NCI-H226 (cell line): ENCODE data around the gene FCN1.

Experiments
- DNase-seq: peaks from one replicate; pipeline ENCODE4 v3.0.0-alpha.2; 2015

Gene FCN1

GRCh38 chr9:134951461-134951860 is 33.7 kb upstream of the FCN1 start:
- no peak for DNase-seq

- DNase-seq = no peak
These were observed 32.9 kb upstream of the FCN1 start for GRCh38 chr9:134950386-134951210.

GRCh38 chr9:134949681-134950385 is 32.1 kb upstream of the FCN1 start:
- DNase-seq = no peak

DNA sequence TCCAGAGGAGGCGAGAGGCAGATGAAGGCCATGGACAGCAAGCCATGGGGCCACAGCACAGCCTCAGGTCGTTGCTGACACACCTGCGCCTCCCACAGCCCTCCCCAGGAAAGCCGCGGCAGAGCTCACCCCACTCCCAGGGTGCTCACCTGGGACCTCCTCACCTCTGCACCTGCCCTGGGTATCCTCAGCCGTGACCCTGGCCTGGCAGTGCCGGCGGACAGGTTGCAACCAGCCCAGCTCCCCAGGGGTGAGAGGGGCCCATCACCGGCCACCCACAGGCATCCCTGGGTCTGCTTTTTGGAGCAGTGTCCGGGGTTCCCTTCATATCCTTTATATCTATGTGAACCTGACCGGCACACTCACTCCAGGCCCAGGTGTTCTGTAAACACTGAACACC is 30.4 kb upstream of the FCN1 start:
- DNase-seq = no peak

DNA sequence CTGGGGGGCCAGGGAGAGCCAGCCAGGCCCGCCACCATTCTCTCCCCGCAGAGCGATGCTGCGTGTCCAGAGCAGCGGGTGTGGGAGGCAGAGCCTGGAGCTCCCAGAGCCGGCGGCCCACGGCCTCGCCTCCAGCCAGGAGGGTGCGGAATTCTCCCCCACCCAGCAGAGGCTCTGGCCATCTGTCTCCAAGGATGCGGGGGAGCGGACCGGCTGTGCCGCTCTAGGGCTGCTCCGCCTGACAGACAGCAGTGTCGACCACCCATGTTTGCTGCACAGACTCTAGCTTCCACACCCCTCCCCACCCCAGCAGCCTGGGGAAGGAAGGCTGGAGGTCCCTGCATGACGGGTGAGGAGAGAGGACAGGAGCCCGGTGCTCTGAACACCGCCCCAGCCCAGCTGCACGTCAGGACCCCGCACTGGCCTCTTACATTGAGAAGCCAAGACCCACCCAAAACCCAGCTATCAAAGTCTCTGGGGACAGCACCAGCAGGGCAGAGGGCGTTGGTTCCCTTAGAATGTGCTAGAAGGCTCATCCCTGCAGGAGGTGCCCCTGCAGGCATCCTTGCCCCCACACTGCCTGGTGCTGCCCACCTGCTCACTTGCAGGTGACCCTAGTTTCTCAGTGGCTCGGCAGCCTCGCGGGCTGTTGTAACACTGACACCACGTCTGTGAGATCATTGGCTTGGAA is 29.7 kb upstream of the FCN1 start:
- no peak for DNase-seq

DNA sequence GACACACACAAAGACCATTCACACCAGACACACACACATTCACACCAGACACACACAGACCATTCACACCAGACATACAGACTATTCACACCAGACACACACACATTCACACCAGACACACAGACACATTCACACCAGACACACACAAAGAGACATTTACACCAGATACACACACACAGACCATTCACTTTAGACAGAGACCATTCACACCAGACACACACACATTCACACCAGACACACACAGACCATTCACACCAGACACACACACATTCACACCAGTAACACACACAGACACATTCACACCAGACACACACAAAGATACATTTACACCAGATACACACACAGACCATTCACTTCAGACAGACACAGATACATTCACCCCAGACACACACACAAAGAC is 29.0 kb upstream of the FCN1 start:
- DNase-seq = no peak

DNA sequence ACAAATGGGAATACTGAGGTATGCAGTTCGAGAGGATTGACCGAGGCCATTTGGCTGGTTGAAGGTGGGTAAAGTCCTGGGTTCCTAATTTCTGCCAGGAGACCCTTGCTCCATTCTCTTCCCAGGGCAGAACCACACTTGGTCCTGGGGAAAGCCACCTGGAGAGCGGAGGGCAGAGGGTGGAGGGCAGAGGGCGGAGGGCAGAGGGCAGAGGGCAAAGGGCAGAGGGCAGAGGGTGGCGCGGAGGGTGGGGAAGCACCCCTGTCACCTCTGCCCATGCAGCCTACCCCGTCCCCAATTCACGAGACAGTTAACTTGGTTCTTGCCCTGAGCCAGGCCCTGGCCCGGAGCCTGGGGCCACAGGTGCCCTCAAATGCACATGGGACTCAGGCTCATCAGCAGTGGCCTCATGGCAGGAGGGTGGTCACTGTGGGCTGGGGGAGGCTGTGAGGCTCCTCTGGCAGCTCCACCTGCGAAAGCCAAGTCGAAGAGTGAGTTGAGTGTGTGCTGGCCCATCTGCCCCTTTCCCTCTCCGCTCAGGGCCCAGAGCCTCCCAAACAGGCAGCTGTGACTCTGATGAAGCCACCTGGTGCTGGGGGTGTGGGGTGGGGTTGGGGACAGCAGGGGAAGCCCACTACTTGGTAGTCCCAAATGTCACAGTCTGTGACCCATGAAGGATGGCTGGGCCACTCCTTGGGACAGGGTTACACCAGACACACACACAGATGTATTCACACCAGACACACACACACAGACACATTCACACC is 28.0 kb upstream of the FCN1 start:
- no peak for DNase-seq

GRCh38 chr9:134944916-134945315 is 27.2 kb upstream of the FCN1 start:
- no peak for DNase-seq

DNA sequence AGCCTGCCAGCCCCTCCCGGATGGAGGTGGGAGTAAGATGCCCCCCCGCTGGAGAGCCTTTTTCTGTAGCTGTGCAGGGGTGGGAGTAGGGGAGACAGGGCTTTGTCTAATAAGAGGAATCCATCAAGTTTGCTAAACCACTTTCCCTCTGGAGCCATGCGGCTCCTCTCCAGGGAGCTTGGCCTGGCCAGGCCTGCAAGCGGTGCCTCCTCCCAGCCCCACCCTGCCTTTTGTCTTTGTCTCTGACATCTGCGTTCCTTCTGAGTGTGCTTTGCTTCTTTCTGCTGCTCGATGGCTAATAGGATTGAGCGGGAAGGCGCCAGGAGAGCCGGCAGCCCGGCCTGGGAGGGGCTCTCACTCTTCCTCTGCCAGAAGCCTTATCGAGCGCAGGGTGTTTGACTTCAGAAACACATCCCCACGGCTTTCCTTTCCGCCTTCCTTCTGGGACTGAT is 26.7 kb upstream of the FCN1 start:
- no peak for DNase-seq

GRCh38 chr9:134943836-134944235 is 26.1 kb upstream of the FCN1 start:
- DNase-seq = no peak

DNA sequence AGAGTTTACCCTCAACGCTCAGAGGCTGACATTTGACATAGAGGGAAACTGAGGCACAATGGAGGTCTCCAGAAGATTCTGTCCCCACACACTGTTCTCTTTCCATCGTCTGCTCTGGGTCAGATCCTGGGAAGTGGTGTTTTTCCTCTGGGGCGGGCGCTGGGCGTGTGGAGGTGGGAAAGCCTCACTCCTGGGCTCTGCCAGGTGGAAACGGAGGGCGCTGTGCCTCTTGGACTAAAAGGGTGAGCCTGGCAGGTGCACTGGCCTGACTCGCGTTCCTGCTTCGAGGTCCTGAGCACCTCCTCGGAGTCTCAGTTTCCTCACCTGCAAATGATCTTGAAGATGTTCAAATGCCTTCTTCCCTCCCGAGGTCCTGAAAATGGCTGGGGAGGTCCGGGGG is 25.7 kb upstream of the FCN1 start:
- no peak for DNase-seq

- no peak for DNase-seq
These were observed 25.1 kb upstream of the FCN1 start for GRCh38 chr9:134942788-134943184.

DNA sequence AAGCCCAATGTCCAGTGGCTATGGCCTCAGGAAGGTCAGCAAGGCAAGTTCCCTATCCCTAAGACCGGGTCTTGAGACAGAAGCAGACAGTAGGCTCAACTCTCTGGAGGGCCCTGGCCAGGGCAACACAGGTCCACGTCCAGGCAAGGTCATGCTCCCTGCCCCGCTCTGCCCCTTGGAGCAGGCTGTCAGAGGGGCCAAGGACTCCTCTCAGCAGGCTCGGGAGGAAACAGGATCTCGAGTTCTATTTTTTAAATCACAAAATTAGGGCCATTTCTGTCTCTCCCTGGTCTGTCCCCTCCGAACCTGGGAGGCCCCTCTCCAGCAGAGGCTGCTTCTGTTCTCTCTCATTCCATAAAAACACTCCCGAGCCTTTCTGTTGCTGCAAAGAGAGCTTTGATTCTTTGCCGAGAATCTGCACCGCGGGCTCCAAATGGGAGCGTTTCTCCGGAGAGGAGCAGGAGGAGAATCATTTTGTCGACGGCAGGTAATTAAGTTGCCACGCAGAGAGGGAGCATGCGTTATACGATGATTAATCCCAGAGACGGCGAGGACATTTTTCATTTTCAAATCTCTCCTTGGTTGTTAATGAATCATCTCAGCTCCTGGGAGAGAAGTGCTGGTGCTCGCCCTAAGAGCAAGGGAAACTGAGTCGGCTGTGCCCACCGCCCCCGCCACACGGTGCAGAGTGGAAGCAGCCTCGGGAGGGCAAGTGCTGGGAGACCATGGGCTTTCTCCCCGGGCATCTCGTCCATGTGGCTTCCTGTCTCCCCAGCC is 24.5 kb upstream of the FCN1 start:
- DNase-seq = no peak

- DNase-seq = no peak
These were observed 22.8 kb upstream of the FCN1 start for GRCh38 chr9:134940236-134941208.

- DNase-seq = no peak
These were observed 22.1 kb upstream of the FCN1 start for GRCh38 chr9:134939836-134940235.

GRCh38 chr9:134939080-134939733 is 21.5 kb upstream of the FCN1 start:
- DNase-seq = no peak

- no peak for DNase-seq
These were observed 20.8 kb upstream of the FCN1 start for GRCh38 chr9:134938346-134939079.

DNA sequence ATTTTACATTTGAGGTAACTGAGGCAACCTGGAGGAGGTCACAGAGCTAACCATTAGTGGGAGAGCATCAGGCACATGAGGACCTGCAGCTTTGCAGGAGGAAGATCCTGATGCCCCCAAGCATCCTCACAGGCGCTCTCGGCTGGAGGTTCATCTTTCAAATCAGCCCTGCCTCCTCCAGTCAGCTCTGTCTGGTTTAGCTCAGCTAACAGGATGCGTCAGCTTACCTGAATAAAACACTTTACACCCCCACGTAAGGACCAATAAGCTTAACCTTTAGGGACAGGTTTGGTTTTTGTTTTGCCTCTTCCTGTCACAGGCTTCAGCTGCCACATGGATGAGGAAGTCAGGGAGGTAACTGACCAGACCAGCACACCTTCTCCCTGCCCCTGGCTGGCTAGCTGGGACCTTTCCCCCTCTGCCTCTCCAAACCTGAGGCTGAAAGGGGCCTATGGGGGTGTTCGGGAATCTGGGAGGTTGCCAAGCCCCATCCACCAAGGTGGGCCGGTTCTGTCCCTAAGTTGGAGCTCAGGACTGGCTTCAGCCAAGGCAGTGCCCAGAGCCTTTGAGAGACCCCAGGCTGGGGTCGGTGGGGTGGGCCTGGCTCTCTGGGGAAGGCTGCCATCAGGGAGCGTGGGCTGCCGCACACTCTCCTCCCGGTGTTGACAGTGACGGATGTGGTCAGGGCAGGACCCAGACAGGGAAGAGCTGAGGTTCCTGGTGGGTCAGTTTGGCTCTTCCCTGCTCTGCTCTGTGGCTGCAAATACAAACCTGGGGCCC is 20.0 kb upstream of the FCN1 start:
- no peak for DNase-seq

- DNase-seq = no peak
These were observed 19.4 kb upstream of the FCN1 start for GRCh38 chr9:134937164-134937555.
